ENCODE results near the gene NUFIP2.
A peak's percentile ranks its signal among the peaks of the same experiment; 100 is the strongest.
"Not testable (repeated sequence)": the region's sequence is repeated elsewhere in the genome, so short reads cannot be mapped to it uniquely, and the experiment has no call there.

NUFIP2 gene

DNA sequence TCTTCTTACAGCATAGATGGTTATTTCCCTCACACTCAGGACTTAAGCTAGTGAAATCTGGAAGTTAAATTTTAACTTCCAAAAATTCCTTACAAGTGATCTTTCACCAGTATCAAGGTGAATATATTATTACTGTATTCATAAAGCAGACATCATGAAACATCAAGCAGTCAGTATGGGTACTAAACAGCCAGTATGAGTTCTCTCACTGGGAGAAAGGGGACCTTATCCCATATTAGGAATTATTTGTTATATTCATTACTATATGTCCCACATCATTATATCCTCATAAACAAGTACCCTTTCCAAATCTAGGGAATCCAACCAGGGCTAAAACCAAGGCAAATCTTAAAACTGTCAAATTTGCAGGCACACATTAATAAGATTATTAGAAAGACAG, 15.3 kb downstream of the NUFIP2 start:
- no peak for DNase-seq

DNA sequence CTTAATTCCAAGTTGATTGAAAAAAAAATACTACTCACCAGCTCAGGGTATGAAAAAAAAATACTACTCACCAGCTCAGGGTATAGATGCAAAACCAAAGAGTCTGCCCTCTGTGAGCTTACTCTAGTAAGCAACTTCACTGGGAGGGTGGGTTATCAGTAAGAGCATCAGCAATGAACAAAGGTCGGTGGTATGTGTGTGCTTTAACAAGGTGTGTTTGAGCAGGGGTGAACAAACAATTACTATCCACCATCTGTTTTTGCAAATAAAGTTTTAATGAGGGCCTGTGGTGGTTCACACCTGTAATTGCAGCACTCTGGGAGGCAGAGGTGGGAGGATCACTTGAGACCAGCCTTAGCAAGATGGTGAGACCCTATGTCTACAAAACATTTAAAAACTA, 20.0 kb downstream of the NUFIP2 start:
- DNase-seq, result no peak

DNA sequence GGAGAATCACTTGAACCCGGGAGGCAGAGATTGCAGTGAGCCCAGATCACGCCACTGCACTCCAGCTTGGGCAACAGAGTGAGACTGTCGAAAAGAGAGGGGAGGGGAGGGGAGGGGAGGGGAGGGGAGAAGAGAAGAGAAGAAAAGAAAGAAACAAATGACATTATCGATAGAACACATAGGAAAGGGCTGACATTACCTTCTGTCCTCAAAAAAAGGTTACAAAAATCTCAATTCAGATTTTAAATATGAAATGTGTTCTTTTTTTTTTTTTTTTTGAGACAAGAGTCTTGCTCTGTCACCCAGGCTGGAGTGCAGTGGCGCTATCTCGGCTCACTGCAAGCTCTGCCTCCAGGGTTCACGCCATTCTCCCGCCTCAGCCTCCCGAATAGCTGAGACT, 22.0 kb downstream of the NUFIP2 start:
- not testable (repeated sequence) for DNase-seq

DNA sequence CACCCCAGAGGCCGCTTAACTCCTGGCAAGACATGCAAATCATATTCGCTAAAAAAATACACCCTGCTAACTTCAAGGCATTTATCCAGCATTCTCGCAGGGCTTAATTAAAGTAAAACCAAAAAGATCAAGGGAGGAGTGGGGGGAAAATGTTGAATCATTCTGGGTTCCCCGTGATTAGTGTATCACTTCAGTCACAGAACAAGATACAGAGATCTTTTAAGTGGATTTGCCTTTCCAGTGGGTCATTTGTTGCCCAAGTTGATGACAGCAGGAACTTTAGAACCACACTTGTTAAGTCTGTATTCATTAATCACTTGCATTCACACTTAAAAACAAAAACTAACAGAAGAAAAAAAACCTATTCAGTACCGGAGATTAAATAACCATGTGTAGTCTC, 30.0 kb downstream of the NUFIP2 start:
- no peak for DNase-seq

DNA sequence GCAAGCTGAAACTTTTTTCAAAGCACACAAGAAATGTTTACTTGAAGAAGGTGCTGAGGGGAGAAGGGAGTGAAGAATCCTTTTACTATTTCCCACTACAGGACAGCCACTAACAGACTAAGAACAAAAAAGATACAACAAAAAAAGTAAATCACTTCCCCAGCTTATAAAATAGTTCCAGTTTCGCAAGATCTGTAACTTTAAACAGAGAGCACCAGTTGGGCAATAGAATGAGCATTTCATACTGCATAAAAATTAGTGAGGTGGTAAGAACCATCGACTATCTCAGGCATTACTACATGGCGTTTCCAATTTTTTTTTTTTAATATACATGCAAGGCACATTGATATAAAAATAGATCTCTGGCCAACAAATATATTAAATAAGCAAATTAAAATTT, 36.2 kb downstream of the NUFIP2 start:
- DNase-seq, result no peak

DNA sequence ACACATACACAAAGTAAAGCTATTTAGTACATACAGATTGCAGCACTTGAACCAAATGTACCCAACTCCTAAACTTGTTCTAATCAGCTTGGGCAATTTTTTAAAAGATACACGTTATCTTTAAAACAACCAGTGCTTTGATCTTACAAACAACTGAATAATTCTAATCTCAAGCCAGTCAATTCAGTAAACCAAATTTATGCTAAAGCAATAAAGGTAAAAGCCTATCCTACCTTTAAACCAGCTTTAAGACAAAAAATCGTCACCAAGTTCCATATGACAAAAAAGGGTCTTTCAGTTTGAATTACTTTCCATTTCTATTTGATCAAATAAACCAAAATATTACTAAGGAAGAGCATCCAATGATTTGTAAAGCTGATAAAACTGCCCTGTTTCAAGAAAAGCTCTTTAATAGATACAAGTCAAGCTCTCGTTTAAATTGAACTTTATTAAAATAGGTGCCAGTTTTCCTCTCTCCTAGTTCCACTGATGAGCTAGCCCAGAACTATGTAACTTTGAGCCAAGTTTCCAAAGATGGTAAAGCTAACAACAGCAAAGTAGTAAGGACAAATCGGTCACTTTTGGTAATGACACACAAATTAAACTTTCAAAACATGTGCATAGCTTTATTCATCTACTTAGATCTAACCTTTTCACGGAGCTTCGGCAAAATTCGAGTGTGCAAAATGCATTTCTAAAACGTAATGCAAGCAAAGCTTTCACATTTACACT, 37.0 kb downstream of the NUFIP2 start:
- no peak for DNase-seq

DNA sequence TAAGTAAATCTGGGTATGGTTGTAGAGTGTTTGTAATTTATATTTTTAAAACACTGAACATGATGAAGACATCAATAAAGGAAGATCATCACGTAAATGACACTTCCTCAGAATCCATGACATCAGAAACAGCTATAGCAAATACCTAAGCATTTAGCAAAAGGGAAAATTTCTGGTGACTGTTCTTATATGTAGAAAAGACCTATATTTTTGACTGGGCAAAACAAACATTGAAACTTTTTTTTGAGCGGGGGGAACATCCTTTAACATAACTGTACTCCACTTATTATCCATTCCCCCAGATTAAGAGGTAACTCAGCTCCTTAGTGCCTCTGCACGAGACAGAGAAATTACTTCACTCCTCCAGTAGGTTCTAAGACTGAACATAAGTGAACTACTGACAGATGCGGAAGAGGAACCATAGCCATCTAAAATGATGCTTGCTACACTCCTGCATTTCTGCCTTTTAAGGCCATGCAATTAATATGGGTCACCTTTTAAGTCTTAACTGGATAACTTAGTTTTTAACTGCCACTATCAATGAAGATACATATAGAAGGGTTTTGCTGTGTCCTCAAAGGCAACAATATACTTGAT, 37.9 kb downstream of the NUFIP2 start:
- no peak for DNase-seq

DNA sequence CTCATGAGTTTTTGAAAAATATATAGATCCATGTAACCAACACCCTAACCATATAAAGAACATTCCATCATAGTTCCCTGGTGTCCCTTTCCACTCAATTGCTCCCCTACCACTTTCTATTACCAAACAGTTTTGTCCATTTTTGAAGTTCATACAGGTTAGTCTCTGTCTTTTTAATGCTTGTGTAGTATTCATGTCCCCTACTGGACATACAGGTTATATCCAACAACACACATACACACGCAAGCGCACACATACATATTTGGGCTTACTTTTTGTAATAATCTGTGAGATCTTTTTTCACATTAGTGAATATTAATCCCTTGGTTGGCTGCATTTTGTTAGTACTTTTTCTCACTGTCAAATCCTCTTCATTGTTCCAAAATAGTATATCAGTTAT, 40.9 kb downstream of the NUFIP2 start:
- no peak for DNase-seq

DNA sequence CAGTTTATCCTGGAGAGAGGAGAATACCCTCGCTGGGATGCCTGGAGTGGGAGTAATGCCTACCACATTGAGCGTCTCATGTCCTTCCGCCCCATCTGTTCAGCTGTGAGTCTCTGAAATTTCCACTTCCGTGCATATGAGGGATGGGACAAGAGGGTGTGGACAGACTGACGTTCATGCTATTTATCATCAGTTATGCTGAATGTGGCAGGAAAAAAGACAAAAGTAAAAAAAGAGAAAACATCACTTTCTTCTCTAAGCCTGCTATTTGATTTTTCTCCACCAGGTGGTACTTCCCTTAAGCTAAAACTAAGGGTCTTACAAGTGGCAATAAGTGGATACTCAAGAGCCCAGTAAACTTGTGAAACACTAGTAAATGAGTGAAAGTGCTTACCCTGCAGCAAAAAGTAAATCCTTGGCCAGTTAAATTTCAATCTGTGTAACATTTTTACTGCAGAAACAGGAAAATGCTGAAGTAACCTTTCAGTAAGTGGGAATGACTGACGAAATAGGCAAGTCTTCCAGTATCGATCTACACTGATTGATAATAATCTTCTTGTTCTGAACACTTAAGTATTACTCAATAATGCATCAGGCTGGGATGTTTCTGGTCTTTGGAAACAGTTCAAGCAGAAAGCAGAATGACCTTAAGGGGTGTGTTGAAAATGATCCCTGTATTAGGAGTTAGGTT, 41.7 kb downstream of the NUFIP2 start:
- DNase-seq, result peak; percentile 9

DNA sequence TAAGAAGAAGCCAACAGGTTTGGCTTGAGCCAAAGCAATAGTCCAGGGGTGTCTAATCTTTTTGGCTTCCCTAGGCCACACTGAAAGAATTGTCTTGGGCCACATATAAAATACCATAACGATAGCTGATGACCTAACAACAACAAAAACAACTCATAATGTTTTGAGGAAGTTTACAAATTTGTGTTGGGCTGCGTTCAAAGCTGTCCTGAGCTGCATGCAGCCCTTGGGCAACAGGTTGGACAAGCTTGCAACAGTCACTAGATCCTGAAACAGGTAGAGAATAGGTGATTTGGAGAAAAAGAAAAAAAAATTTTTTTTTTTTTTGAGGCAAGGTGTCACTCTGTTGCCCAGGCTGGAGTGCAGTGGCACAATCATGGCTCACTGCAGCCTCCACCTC, 42.8 kb downstream of the NUFIP2 start:
- no peak for DNase-seq

DNA sequence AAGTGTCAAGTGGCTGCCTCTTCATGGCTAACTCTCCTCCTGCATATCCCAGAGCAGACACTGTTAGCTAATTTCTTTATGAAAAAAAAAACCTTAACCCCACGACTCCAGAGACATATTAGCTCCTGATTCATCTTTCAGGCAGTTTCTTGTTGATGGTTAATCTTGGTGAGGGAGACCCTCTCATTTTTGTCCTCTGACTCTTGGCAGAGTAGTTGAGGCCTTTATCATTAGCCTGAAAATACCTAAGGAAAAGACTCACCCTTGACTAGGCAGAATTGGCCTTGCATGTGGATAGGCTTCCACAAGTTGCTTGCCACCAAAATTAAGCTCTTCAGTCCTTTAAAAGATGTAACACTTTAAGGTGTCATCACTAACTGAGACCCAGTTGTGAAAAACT, 43.3 kb downstream of the NUFIP2 start:
- DNase-seq, result no peak

DNA sequence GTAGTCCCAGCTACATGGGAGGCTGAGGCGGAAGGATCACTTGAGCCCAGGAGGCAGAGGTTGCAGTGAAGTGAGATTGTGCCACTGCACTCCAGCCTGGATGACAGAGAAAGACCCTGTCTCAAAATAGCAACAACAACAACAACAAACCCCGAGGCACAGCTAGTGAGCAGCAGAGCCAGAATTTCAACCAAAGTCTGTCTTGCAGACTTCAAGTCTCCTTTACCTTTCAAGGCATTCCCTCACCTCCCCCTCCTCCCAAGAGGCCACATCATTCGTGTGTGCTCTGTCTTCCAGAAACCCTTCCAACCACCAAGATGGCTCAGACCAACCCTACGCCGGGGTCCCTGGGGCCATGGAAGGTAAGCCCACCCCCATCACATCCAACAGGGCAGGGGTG, 45.1 kb downstream of the NUFIP2 start:
- DNase-seq, result no peak

DNA sequence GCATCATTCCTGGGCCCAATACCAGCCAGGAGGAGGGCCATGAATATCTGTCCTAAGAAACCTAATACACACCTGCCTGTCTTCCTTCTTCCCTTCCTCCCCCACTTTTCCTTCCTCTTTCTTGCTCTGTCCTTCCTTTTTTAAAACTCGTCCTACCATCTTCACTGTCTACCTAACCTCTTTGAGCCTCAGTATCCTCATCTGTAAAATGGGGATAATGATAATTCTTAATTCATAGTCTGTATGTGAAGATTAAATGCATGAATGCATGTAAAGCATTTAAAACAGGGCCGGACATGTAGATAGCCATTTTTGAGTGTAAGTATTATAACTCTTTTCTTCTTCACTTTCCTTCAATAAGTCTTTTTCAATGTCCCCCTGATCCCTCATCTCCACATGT, 46.7 kb downstream of the NUFIP2 start:
- no peak for DNase-seq

DNA sequence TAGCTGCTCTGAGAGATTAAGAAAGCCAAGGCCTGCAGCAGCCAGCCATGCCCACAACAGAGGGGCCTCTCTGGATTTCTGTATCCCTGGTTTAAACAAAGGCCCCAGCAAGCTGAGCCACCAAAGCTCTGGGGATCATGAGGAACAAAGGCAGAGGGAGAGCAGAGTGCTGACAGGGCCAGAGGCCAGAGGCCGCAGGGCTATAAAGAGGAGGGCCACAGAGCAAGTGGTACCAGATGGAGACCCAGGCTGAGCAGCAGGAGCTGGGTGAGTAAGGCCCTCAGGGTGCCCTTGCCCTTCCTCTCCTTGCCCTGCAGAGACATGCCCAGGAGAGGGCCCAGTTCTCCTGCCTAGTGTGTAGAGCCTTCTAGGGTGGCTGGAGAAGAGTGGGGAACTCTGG, 47.3 kb downstream of the NUFIP2 start, which contains the start of gene CRYBA1:
Gene CRYBA1, plus strand, starts transcription at position 232 of the 400 bp plus-strand sequence. Its CDS starts 5 bp downstream, at position 237.
- DNase-seq, result no peak

DNA sequence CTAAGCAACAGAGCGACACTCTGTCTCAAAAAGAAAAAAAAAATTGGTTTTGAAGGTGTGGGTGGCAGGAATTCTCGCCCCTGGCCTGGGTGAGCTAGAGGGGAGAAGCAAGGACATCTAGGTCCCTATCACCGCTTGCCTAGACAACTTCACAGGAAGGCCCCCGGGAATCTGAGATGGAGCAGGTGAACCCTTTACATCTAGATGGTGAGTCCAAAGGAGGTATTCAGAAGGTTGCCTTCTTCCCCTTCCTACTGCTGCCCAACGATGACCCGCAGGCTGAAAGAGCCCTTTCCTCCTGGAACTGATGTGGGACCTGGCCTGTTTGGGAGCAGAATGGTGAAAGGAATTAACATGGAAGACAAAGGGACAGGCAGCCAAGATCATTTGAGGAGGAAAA, 48.5 kb downstream of the NUFIP2 start:
- DNase-seq, result no peak

DNA sequence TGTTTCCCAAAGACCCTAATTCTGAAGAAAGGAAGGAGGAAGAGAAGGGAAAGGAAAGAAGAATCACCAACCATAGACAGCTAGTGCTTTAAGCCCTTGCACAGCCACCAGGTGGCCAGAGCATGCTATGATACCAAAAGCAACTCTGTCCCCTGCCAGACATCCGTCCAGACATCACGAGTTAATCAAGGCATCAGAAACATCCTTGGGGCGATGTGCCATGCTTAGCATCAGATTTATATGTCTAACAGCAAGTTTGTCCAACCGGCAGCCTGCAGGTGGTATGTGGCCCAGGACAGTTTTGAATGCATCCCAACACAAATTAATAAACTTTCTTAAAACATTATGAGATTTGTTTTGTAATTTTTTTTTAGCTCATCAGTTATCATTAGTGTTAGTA, 50.2 kb downstream of the NUFIP2 start:
- no peak for DNase-seq

DNA sequence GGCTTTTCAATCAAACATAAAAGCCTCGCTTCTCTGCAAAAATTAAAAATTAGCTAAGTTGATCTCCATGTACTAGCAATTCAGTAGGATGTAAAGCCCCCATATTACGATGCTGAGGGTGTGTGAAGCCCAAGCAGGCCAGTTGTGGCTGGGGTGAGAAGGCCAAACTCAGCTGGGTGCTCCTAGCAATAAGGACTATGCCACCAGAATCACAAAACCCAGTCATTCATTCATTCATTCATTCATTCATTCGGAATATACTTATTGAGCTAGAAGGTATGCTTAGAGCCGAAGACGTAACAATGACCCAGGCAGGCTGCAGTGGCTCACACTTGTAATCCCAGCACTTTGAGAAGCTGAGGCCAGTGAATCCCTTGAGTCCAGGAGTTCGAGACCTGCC, 51.2 kb downstream of the NUFIP2 start:
- DNase-seq, result no peak

DNA sequence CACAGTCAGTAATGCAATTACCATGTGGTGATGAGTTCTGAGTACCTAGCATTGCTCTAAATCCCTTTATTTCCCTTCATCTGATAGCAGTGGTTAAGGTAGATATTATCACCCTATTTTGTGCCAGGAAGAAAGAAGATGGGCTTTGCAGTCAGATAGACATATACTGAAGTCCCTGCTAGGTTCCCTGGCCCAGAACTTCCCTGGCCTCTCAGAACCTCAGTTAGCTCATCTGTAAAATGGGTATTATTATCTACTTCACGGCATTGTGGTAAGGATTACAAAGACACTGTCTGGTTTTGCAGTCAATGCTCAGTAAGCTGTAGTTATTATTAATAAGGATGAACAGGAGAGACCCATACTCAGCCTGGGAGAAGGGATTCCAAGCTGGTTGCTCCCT, 51.9 kb downstream of the NUFIP2 start:
- DNase-seq, result no peak

DNA sequence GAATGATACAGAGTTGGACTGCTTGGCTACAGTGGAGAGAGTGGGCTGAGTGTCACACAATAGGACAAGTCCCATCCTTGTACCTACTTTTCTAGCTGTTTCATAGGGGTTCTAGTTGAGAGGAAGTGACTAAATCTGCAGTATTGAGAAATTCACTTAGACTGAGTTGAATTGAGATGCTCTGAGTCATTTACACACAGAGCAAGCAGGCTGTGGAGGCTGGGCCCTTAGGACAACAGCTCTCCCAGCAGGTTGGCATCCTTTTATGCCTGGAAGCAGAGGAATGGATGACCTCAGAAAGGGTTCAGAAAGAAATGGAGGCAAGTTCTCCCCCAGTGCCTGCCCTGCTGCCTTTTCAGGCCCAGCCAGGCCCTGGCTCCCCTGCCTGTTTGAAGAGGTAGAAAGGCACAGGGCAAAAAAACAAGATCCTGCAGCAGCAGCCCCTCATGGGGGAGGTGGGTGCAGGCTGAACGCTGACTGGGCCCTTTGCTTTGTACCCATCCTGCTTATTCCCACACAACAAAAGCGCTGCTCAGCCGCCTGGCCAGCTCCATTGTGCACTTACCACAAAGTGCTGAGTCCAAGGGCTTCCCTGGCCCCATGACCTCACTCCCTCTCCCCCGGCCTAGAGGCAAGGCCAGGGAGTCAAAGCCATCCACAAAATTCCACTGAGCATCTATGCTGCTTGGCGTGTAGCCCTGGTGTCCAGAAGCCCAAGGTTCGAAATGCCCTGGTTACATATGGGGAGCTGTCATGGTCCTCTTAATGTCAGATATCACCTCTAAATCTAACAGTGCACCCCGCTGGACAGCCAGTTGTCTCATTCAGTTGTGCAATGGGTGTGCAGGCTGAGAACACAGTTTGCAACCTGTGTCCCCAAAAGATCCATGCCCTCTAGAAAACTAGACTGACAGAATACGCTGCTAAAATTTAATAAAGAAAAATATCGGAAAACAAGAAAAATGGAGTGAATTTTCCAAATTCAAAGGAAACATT, 52.7 kb downstream of the NUFIP2 start:
- DNase-seq, result no peak

DNA sequence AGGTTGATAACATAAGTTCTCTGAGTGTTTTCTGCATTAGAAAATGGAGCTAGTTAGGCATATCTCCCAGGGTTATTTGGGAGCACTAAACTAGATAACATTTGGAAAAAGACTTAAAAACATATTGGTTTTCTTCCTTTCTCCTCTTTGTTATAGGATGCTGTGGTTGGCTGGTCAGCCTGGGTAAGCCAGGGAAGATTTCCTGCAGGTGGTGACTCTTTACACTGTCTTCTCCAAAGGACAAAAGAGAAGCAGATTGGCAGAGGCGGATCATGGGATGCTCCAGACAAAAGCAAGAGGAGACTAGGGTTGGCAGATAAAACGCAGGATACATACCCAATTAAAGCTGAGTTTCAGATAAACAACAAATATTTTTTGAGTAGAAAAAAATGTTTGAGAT, 53.5 kb downstream of the NUFIP2 start:
- no peak for DNase-seq

DNA sequence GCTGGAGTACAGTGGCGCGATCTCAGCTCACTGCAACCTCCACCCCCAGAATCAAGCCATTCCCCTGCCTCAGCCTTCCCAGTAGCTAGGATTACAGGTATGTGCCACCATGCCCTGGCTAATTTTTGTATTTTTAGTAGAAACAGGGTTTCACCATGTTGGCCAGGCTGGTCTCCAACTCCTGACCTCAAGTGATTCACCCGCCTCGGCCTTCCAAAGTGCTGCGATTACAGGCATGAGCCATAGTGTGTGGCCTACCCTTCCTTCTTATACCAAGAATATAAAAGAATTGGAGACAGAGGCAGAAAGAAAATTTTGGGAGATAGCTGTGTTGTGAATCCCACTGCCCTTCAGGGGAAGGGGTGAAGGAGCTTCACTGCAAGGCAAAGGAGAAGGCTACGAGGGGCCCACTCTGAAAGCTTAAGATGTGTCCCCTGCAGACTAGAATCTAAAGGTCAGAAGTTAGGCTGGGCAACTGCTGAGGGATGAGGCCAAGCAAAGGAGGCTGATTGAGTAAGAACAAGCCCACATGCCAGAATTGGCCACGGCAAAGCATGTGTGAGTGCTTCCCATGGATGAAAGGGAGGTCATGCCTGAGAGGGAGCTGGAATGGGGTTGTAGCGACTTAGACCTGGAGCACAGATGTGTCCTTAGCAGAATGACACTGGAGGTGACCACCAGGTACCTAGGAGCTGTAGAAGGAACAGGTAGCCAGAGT, 55.7 kb downstream of the NUFIP2 start:
- DNase-seq, result no peak

DNA sequence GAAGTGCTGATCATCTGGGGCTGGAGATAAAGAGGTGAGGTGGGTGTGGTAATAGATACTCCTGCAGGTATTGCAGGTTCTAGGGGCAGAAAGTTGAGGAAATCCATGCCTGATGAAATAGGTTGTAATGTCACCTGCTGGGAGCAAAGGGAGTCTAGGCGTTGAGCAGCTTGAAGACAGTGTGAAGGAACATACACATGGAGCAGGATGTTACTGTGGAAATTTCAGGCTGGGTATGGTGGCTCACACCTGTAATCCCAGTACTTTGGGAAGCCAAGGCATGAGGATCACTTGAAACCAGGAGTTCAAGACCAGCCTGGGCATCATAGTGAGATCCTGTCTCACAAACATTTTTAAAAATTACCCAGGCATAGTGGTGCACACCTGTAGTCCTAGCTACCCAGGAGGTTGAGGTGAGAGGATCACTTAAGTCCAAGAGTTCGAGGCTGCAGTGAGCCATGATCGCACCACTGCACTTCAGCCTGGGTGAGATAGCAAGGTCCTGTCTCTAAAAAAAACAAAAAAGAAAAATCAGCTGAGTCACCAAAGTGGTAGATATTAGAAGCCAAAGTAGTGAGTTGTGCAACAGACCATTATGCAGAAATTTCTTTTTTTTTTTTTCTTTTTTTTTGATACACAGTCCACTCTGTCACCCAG, 56.3 kb downstream of the NUFIP2 start:
- DNase-seq, result no peak

Data from GF-D8 (cell line).